Neural cell (in vitro differentiated cells): ENCODE results near the gene TMEM184A.

Experiments
- CTCF ChIP-seq: fragments of 450-650 bp; IDR thresholded peaks from 2 replicates; pipeline ENCODE4 v1.5.1; 2014; ENCODE audit warnings: antibody characterized with exemption, mild to moderate bottlenecking, moderate library complexity; ENCODE audit not compliant: poor library complexity, severe bottlenecking
- EZH2 ChIP-seq: fragments of 200-600, 300-800 bp; shearing (Covaris generic), sonication (generic); IDR thresholded peaks from 2 replicates; pipeline ENCODE4 v1.6.1; 2014; ENCODE audit warnings: antibody characterized with exemption, low read length, borderline replicate concordance, mild to moderate bottlenecking; ENCODE audit not compliant: insufficient read depth, poor library complexity, severe bottlenecking
- RAD21 ChIP-seq: fragments of 450-650 bp; conservative IDR thresholded peaks from 2 replicates; pipeline ENCODE4 v1.6.1; 2014; ENCODE audit warnings: antibody characterized with exemption, mild to moderate bottlenecking, moderate library complexity
- TAF1 ChIP-seq: IDR thresholded peaks from 2 replicates; pipeline ENCODE4 v1.6.1; 2012; ENCODE audit warnings: low read depth

- TF ChIP-seq RAD21 (no peak), CTCF (no peak), TAF1 (no peak), EZH2 (no peak)
Measured at GRCh38 chr7:1597791-1598190, 41.8 kb upstream of the TMEM184A start.
